Measurements from ENCODE around the gene ZNF536. TPM values are rescaled to one million over a fixed set of nuclear protein-coding genes. Genes with fewer than 3 reads are reported as not detected.

ZNF536 gene
- total and polyA plus RNA-seq, 2 donors (not counting 1 experiment from before 2014, with no cell fraction given): not detected

GRCh38 chr19:30428844-30429243 is 56.7 kb downstream of the ZNF536 start:
- no peaks in the 10 kb centered on the region for H3K79me2 ChIP-seq (ENCODE audit: control insufficient read depth, insufficient read depth, low read length)
- H3K27ac ChIP-seq (ENCODE audit: low read length in 2 of 2): no peak overlapping the region
- no peaks in the 10 kb centered on the region for H4K20me1 ChIP-seq (ENCODE audit: control insufficient read depth, insufficient read depth, low read length, poor library complexity, severe bottlenecking)
- Mint-ChIP-seq H3K27ac (no peak overlapping the region), H3K27me3 (no peaks in the 10 kb centered on the region), H3K4me1 (no peaks in the 10 kb centered on the region), H3K4me3 (no peak overlapping the region), H3K9me3 (ENCODE audit: insufficient read depth) (peaks cover 3% of the 10 kb centered on the region)
- DNase-seq (no peak), ATAC-seq (ENCODE audit: low read depth) (no peak)
- no peak overlapping the region for H3K4me3 ChIP-seq (ENCODE audit: control extremely low read depth in 1 of 5, extremely low read depth in 1 of 5, insufficient read depth in 1 of 5, low read depth in 2 of 5, low read length in 4 of 5)
- no peak overlapping the region for H3K9ac ChIP-seq (ENCODE audit: low read length)
- no peak overlapping the region for H2AFZ ChIP-seq (ENCODE audit: insufficient read depth, low read depth, low read length, poor library complexity, severe bottlenecking)
- POLR2A ChIA-PET: no interaction called here
- intact Hi-C loops (cut with micrococcal nuclease): no loop called here
- H3K4me1 ChIP-seq (ENCODE audit: control insufficient read depth in 2 of 2, insufficient read depth in 2 of 2, low read length in 2 of 2): no peaks in the 10 kb centered on the region
- 76% methylated on average over 3 of the region's 3 CpGs for WGBS (ENCODE audit: insufficient coverage)
- no peak overlapping the region for H3K4me2 ChIP-seq (replicated peaks; ENCODE audit: low read depth, low read length, poor library complexity, severe bottlenecking)
- CTCF ChIA-PET: no interaction called here
- no peaks in the 10 kb centered on the region for H3K27me3 ChIP-seq (replicated peaks in 1 of 4; ENCODE audit: control extremely low read depth in 1 of 4, control insufficient read depth in 3 of 4, insufficient read depth in 4 of 4, low read length in 3 of 4)
- no peak for TF ChIP-seq CTCF (IDR thresholded peaks at IDR 0.05)
- peaks cover 0 to 16% (median 0%) of the 10 kb centered on the region in 3 donors for H3K9me3 ChIP-seq (ENCODE audit: control extremely low read depth in 1 of 3, control insufficient read depth in 2 of 3, insufficient read depth in 1 of 3, low read length in 2 of 3)
- no peaks in the 10 kb centered on the region for H3K36me3 ChIP-seq (replicated peaks in 1 of 2; ENCODE audit: control extremely low read depth in 1 of 2, control insufficient read depth in 1 of 2, extremely low read depth in 1 of 2, insufficient read depth in 2 of 2, low read length in 1 of 2)

- Histone ChIP-seq H4K20me1 (ENCODE audit: control insufficient read depth, insufficient read depth, low read length, poor library complexity, severe bottlenecking) (no peaks in the 10 kb centered on the region), H3K36me3 (replicated peaks in 1 of 2; ENCODE audit: control extremely low read depth in 1 of 2, control insufficient read depth in 1 of 2, extremely low read depth in 1 of 2, insufficient read depth in 2 of 2, low read length in 1 of 2) (no peaks in the 10 kb centered on the region), H3K9me3 (ENCODE audit: control extremely low read depth in 1 of 3, control insufficient read depth in 2 of 3, insufficient read depth in 1 of 3, low read length in 2 of 3) (peaks cover 0 to 11% (median 0%) of the 10 kb centered on the region in 3 donors), H3K4me3 (ENCODE audit: control extremely low read depth in 1 of 5, extremely low read depth in 1 of 5, insufficient read depth in 1 of 5, low read depth in 2 of 5, low read length in 4 of 5) (no peak overlapping the region), H3K4me2 (replicated peaks; ENCODE audit: low read depth, low read length, poor library complexity, severe bottlenecking) (no peak overlapping the region), H3K4me1 (ENCODE audit: control insufficient read depth in 2 of 2, insufficient read depth in 2 of 2, low read length in 2 of 2) (no peaks in the 10 kb centered on the region), H2AFZ (ENCODE audit: insufficient read depth, low read depth, low read length, poor library complexity, severe bottlenecking) (no peak overlapping the region), H3K27me3 (replicated peaks in 1 of 4; ENCODE audit: control extremely low read depth in 1 of 4, control insufficient read depth in 3 of 4, insufficient read depth in 4 of 4, low read length in 3 of 4) (no peaks in the 10 kb centered on the region), H3K9ac (ENCODE audit: low read length) (no peak overlapping the region), H3K79me2 (ENCODE audit: control insufficient read depth, insufficient read depth, low read length) (no peaks in the 10 kb centered on the region), H3K27ac (ENCODE audit: low read length in 2 of 2) (no peak overlapping the region)
- WGBS (ENCODE audit: insufficient coverage): 94% methylated on average over 3 of the region's 6 CpGs
- DNase-seq (no peak), ATAC-seq (ENCODE audit: low read depth) (no peak)
- H3K4me1 Mint-ChIP-seq: no peaks in the 10 kb centered on the region
- H3K27me3 Mint-ChIP-seq: no peaks in the 10 kb centered on the region
- POLR2A ChIA-PET: no interaction called here
- peaks cover 3% of the 10 kb centered on the region for H3K9me3 Mint-ChIP-seq (ENCODE audit: insufficient read depth)
- CTCF ChIA-PET: no interaction called here
- no peak for TF ChIP-seq CTCF (IDR thresholded peaks at IDR 0.05)
- TF ChIP-seq EZH2 (IDR thresholded peaks at IDR 0.05; ENCODE audit: borderline replicate concordance, insufficient read depth, low read depth, low read length, poor library complexity, severe bottlenecking): no peak
- H3K4me3 Mint-ChIP-seq: no peak overlapping the region
- no peak overlapping the region for H3K27ac Mint-ChIP-seq
- intact Hi-C loops (cut with micrococcal nuclease): no loop called here
Observed at GRCh38 chr19:30430206-30430734, 58.1 kb downstream of the ZNF536 start.

Data from B cell (primary cell).